ENCODE measurements around the gene CD79B. TPM values are rescaled to one million over a fixed set of nuclear protein-coding genes. Genes with fewer than 3 reads are reported as not detected.

Gene CD79B
- total RNA-seq, 1 experiment from 2014 or later: not detected

Other genes with a start within 250 kb of the CD79B start
- 19.4 and 43.0 TPM in 2 replicates for gene LIMD2, start 232.2 kb downstream of the CD79B start, total RNA-seq (2014; rRNA removed)
- gene STRADA, start 190.5 kb downstream of the CD79B start, total RNA-seq (2014; rRNA removed): 17.9 and 26.3 TPM in 2 replicates
- gene CCDC47, start 158.7 kb downstream of the CD79B start, total RNA-seq (2014; rRNA removed): 147 and 163 TPM in 2 replicates
- 72.4 and 89.0 TPM in 2 replicates for gene DDX42, start 158.2 kb downstream of the CD79B start, total RNA-seq (2014; rRNA removed)
- gene PSMC5, start 104.9 kb downstream of the CD79B start, total RNA-seq (2014; rRNA removed): 163 and 205 TPM in 2 replicates
- 82.4 and 112 TPM in 2 replicates for gene FTSJ3, start 104.7 kb downstream of the CD79B start, total RNA-seq (2014; rRNA removed)
- gene SMARCD2, start 89.6 kb downstream of the CD79B start, total RNA-seq (2014; rRNA removed): 152 and 156 TPM in 2 replicates
- not detected in 2 replicates for gene CSH2, start 58.7 kb downstream of the CD79B start, total RNA-seq (2014; rRNA removed)
- gene GH2, start 50.4 kb downstream of the CD79B start, total RNA-seq (2014; rRNA removed): not detected in 2 replicates
- gene CSH1, start 35.8 kb downstream of the CD79B start, total RNA-seq (2014; rRNA removed): not detected in 2 replicates
- not detected in 2 replicates for gene CSHL1, start 21.1 kb downstream of the CD79B start, total RNA-seq (2014; rRNA removed)
- gene GH1, start 13.5 kb downstream of the CD79B start, total RNA-seq (2014; rRNA removed): not detected in 2 replicates
- 0.06 TPM in 1 of 2 replicates, not detected in the other for gene SCN4A, start 40.6 kb upstream of the CD79B start, total RNA-seq (2014; rRNA removed)
- 0.77 and 1.2 TPM in 2 replicates for gene PRR29, start 66.0 kb upstream of the CD79B start, total RNA-seq (2014; rRNA removed)
- not detected in 2 replicates for gene ICAM2, start 88.3 kb upstream of the CD79B start, total RNA-seq (2014; rRNA removed)
- gene ERN1, start 197.8 kb upstream of the CD79B start, total RNA-seq (2014; rRNA removed): 13.5 and 17.9 TPM in 2 replicates

Data from PC-3 (cell line).